T-helper 1 cell treated with Interleukin-12 subunit alpha and Interleukin-12 subunit beta and Interleukin-4 antibody, amounts not matched to agents 30 μg/mL and 1 μg/mL, for 36 hours (primary cell): ENCODE results near the gene ZNF226.
"Not testable (repeated sequence)": the region's sequence is repeated elsewhere in the genome, so short reads cannot be mapped to it uniquely, and the experiment has no call there.

ENCODE experiments used
- H3K27ac Mint-ChIP-seq: one replicate; pipeline ENCODE4 v1.8.0; 2021; ENCODE audit warnings: mild to moderate bottlenecking, mixed read lengths
- H3K27me3 Mint-ChIP-seq: one replicate; pipeline ENCODE4 v1.8.0; 2021; ENCODE audit warnings: low read depth, mixed read lengths
- H3K36me3 Mint-ChIP-seq: one replicate; pipeline ENCODE4 v1.8.0; 2021; ENCODE audit warnings: low read depth, mixed read lengths
- H3K4me1 Mint-ChIP-seq: one replicate; pipeline ENCODE4 v1.8.0; 2021; ENCODE audit warnings: low read depth, mixed read lengths
- H3K4me3 Mint-ChIP-seq: one replicate; pipeline ENCODE4 v1.8.0; 2021; ENCODE audit warnings: mild to moderate bottlenecking, moderate library complexity, mixed read lengths
- H3K9me3 Mint-ChIP-seq: one replicate; pipeline ENCODE4 v1.8.0; 2021; ENCODE audit warnings: mixed read lengths

The ZNF226 gene

DNA sequence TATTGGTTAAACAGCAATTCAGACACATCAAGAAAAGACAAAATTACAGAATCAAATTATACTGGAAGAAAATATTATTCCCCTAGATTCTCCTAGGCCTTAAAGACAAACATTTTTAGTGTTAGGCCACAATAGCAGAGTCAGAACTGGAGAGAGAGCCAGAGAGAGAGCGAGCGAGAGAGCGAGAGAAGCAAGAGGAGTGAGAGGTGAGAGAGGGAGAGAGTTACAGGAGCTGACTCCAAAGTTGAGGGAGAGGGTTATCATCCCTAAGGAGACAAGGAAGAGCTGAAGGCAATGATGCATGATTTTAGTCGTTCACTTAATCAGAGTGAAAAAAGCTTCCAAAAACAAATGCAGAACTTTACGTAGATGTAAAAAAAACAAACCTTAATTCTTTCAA lies 27.2 kb downstream of the ZNF226 start:
- H3K27me3 Mint-ChIP-seq, result no peaks in the 10 kb centered on the region
- peaks cover 49% of the 10 kb centered on the region for H3K9me3 Mint-ChIP-seq
- H3K36me3 Mint-ChIP-seq, result no peaks in the 10 kb centered on the region
- no peak overlapping the region for H3K4me3 Mint-ChIP-seq
- H3K27ac Mint-ChIP-seq, result no peak overlapping the region
- H3K4me1 Mint-ChIP-seq, result no peaks in the 10 kb centered on the region

- Mint-ChIP-seq H3K27ac (no peak overlapping the region), H3K4me3 (no peak overlapping the region), H3K9me3 (peaks cover 28% of the 10 kb centered on the region), H3K36me3 (no peaks in the 10 kb centered on the region), H3K4me1 (no peaks in the 10 kb centered on the region), H3K27me3 (no peaks in the 10 kb centered on the region)
Observed at GRCh38 chr19:44196772-44197171, 31.9 kb downstream of the ZNF226 start.

DNA sequence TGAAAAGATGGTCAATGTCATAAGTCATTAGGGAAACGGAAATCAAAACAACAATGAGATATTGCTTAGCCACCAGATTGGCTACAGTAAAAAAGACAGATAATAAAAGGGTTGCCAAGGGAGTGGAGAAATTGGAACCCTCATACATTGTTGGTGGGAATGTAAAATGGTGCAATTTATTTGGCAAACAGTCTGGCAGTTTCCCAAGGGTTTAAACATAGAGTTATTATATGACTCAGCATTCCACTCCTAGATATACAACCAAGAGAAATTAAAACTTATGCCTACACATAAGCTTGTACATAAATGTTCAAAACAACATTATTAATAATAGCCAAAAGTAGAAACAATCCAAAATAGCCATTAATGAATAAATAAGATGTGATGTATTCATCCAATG lies 37.6 kb downstream of the ZNF226 start:
- Mint-ChIP-seq H3K36me3 (peaks cover 7% of the 10 kb centered on the region), H3K4me1 (peaks cover 6% of the 10 kb centered on the region), H3K4me3 (no peak overlapping the region), H3K9me3 (peaks cover 22% of the 10 kb centered on the region), H3K27ac (no peak overlapping the region), H3K27me3 (no peaks in the 10 kb centered on the region)

DNA sequence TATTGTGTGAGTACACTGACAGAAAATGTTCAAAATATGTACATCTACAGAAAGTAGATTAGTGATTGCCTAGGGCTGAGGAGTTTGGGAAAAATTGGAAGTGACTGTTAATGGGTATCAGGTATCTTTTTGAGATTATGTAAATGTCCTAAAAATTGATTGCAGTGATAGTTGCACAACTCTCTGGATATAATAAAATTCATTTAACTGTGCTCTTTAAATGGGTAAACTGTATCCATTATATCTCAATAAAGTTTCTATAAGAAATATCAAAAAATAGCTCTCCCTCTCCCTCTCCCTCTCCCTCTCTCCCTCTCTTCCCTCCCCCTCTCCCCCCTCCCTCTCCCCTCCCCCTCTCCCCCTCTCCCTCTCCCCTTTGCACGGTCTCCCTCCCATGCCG lies 38.1 kb downstream of the ZNF226 start:
- Mint-ChIP-seq H3K36me3 (peaks cover 8% of the 10 kb centered on the region), H3K4me1 (peaks cover 8% of the 10 kb centered on the region), H3K27ac (no peak overlapping the region), H3K27me3 (no peaks in the 10 kb centered on the region), H3K9me3 (peaks cover 22% of the 10 kb centered on the region), H3K4me3 (no peak overlapping the region)

GRCh38 chr19:44203877-44204276 lies 39.0 kb downstream of the ZNF226 start:
- not testable (repeated sequence) for H3K27ac Mint-ChIP-seq, H3K27me3 Mint-ChIP-seq, H3K4me3 Mint-ChIP-seq, H3K4me1 Mint-ChIP-seq, H3K36me3 Mint-ChIP-seq
- H3K9me3 Mint-ChIP-seq, result peaks cover 22% of the 10 kb centered on the region

DNA sequence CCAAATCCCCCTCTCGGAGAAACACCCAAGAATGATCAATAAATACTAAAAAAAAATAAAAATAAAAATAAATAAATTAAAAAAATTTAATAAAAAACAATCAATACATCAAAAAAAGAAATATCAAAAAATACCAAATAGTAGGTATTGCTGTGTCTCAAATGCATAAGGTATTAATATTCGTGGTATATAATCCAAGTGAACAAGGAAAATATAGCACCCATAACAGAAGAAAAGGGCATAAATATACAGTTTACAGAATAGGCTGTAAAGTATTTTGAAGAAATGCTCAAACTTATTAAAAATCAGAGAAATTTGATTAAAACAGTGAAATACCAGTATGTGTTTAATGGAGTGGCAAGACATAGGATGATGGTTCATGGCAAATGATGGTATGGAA lies 39.9 kb downstream of the ZNF226 start:
- no peak overlapping the region for H3K27ac Mint-ChIP-seq
- H3K36me3 Mint-ChIP-seq, result peaks cover 8% of the 10 kb centered on the region
- peaks cover 26% of the 10 kb centered on the region for H3K9me3 Mint-ChIP-seq
- H3K27me3 Mint-ChIP-seq, result no peaks in the 10 kb centered on the region
- peaks cover 8% of the 10 kb centered on the region for H3K4me1 Mint-ChIP-seq
- no peak overlapping the region for H3K4me3 Mint-ChIP-seq

GRCh38 chr19:44207126-44207803 lies 42.4 kb downstream of the ZNF226 start:
- H3K27ac Mint-ChIP-seq, result peak overlapping the region; percentile 82
- peaks cover 10% of the 10 kb centered on the region for H3K36me3 Mint-ChIP-seq
- peaks cover 29% of the 10 kb centered on the region for H3K9me3 Mint-ChIP-seq
- H3K27me3 Mint-ChIP-seq, result no peaks in the 10 kb centered on the region
- H3K4me3 Mint-ChIP-seq, result peak overlapping the region; percentile 85
- peaks cover 8% of the 10 kb centered on the region for H3K4me1 Mint-ChIP-seq

- Mint-ChIP-seq H3K27ac (peak within 1 kb of the TSS; percentile 83), H3K9me3 (peaks cover 21% of the 10 kb centered on the region), H3K36me3 (peaks cover 35% of the 10 kb centered on the region), H3K4me3 (peak within 1 kb of the TSS; percentile 92), H3K27me3 (no peaks in the 10 kb centered on the region), H3K4me1 (peaks cover 14% of the 10 kb centered on the region)
Observed at GRCh38 chr19:44212250-44212865, 47.5 kb downstream of the ZNF226 start, which contains the start of gene ZNF227. Gene ZNF227 (plus strand): TSS chr19:44212532. CDS start chr19:44217793, 5,261 bp downstream.

- peaks cover 38% of the 10 kb centered on the region for H3K36me3 Mint-ChIP-seq
- peaks cover 10% of the 10 kb centered on the region for H3K4me1 Mint-ChIP-seq
- peaks cover 25% of the 10 kb centered on the region for H3K9me3 Mint-ChIP-seq
- peak overlapping the region; percentile 92 for H3K4me3 Mint-ChIP-seq
- peak overlapping the region; percentile 83 for H3K27ac Mint-ChIP-seq
- no peaks in the 10 kb centered on the region for H3K27me3 Mint-ChIP-seq
Observed at GRCh38 chr19:44212866-44213346, 48.0 kb downstream of the ZNF226 start.

DNA sequence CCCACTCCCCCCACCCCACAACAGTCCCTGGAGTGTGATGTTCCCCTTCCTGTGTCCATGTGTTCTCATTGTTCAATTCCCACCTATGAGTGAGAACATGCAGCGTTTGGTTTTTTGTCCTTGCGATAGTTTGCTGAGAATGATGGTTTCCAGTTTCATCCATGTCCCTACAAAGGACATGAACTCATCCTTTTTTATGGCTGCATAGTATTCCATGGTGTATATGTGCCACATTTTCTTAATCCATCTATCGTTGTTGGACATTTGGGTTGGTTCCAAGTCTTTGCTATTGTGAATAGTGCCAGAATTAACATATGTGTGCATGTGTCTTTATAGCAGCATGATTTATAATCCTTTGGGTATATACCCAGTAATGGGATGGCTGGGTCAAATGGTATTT lies 55.0 kb downstream of the ZNF226 start:
- H3K27me3 Mint-ChIP-seq, H3K4me3 Mint-ChIP-seq, H3K4me1 Mint-ChIP-seq, H3K27ac Mint-ChIP-seq: not testable (repeated sequence)
- H3K9me3 Mint-ChIP-seq, result peaks cover 30% of the 10 kb centered on the region
- H3K36me3 Mint-ChIP-seq, result peaks cover 62% of the 10 kb centered on the region

DNA sequence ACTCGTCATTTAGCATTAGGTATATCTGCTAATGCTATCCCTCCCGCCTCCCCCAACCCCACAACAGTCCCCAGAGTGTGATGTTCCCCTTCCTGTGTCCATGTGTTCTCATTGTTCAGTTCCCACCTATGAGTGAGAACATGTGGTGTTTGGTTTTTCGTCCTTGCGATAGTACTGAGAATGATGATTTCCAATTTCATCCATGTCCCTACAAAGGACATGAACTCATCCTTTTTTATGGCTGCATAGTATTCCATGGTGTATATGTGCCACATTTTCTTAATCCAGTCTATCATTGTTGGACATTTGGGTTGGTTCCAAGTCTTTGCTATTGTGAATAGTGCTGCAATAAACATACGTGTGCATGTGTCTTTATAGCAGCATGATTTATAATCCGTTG lies 55.9 kb downstream of the ZNF226 start:
- H3K27ac Mint-ChIP-seq, H3K4me1 Mint-ChIP-seq, H3K4me3 Mint-ChIP-seq, H3K27me3 Mint-ChIP-seq: not testable (repeated sequence)
- Mint-ChIP-seq H3K9me3 (peaks cover 30% of the 10 kb centered on the region), H3K36me3 (peaks cover 64% of the 10 kb centered on the region)

- H3K4me3 Mint-ChIP-seq, result not testable (repeated sequence)
- peaks cover 26% of the 10 kb centered on the region for H3K9me3 Mint-ChIP-seq
Observed at GRCh38 chr19:44221291-44221690, 56.4 kb downstream of the ZNF226 start.

More at GRCh38 chr19:44221291-44221690, 56.4 kb downstream of the ZNF226 start:
- not testable (repeated sequence) for H3K4me1 Mint-ChIP-seq, H3K27me3 Mint-ChIP-seq, H3K27ac Mint-ChIP-seq
- peaks cover 64% of the 10 kb centered on the region for H3K36me3 Mint-ChIP-seq
